Liver (tissue), 9 donors: ENCODE data around the gene AMOTL1. TPM values are rescaled to one million over a fixed set of nuclear protein-coding genes. Genes with fewer than 3 reads are reported as not detected.

Experiments used
- DNase-seq: peaks from one replicate; pipeline ENCODE4 v3.0.0-alpha.2; 2017; ENCODE audit warnings: low spot score
- H3K27ac ChIP-seq, 2 donors: one replicate each; pipeline ENCODE4 v1.7.0; 2013; ENCODE audit warnings: inconsistent platforms in 2 of 2, low read length in 2 of 2, control low read depth in 1 of 2, low read depth in 1 of 2, mild to moderate bottlenecking in 1 of 2
- H3K27me3 ChIP-seq, 4 donors: one replicate each; pipeline versions ENCODE4 v1.6.1 to v1.7.0; 2013; ENCODE audit warnings: low read length in 3 of 4, inconsistent platforms in 1 of 4, mild to moderate bottlenecking in 1 of 4, moderate library complexity in 1 of 4; ENCODE audit not compliant: control insufficient read depth in 4 of 4, insufficient read depth in 4 of 4
- H3K36me3 ChIP-seq, 4 donors: one replicate each; pipeline versions ENCODE4 v1.6.1 to v1.7.0; 2013; ENCODE audit warnings: low read length in 3 of 4, mild to moderate bottlenecking in 3 of 4, low read depth in 1 of 4, moderate library complexity in 1 of 4; ENCODE audit not compliant: control insufficient read depth in 4 of 4, insufficient read depth in 3 of 4
- H3K4me1 ChIP-seq, 4 donors: one replicate each; pipeline versions ENCODE4 v1.6.1 to v1.7.0; 2013; ENCODE audit warnings: low read length in 3 of 4, mild to moderate bottlenecking in 3 of 4, moderate library complexity in 1 of 4; ENCODE audit not compliant: control insufficient read depth in 4 of 4, insufficient read depth in 4 of 4
- H3K4me3 ChIP-seq, 3 donors: one replicate each; pipeline versions ENCODE4 v1.6.1 to v1.7.0; 2013; ENCODE audit warnings: low read length in 3 of 3, control low read depth in 1 of 3, low read depth in 1 of 3, mild to moderate bottlenecking in 1 of 3
- H3K9ac ChIP-seq, 2 donors: one replicate each; pipeline ENCODE4 v1.7.0; 2013; ENCODE audit warnings: low read length in 2 of 2, mild to moderate bottlenecking in 2 of 2, moderate library complexity in 2 of 2, control low read depth in 1 of 2, low read depth in 1 of 2
- H3K9me3 ChIP-seq, 4 donors: one replicate each; pipeline versions ENCODE4 v1.6.1 to v1.7.0; 2013; ENCODE audit warnings: low read length in 3 of 4; ENCODE audit not compliant: control insufficient read depth in 4 of 4
- ATF3 ChIP-seq: IDR thresholded peaks from 2 replicates; pipeline ENCODE4 v1.6.1; 2016; ENCODE audit warnings: antibody characterized with exemption
- CTCF ChIP-seq: fragments of 150-350 bp; IDR thresholded peaks from 2 replicates; pipeline ENCODE4 v1.5.1; 2017; ENCODE audit warnings: improper control_type of control experiment, low read depth, low read length; ENCODE audit not compliant: missing input control
- EGR1 ChIP-seq, 2 donors: IDR thresholded peaks; 2 replicates each; pipeline ENCODE4 v1.6.1; 2016 to 2018; ENCODE audit warnings: antibody characterized with exemption in 2 of 2, low read depth in 2 of 2
- FOXA1 ChIP-seq: IDR thresholded peaks from 2 replicates; pipeline ENCODE4 v1.6.1; 2016; ENCODE audit warnings: antibody characterized with exemption
- FOXA2 ChIP-seq: IDR thresholded peaks from 2 replicates; pipeline ENCODE4 v1.6.1; 2016; ENCODE audit warnings: antibody characterized with exemption
- GABPA ChIP-seq, 2 donors: IDR thresholded peaks in 1 of 2; conservative IDR thresholded peaks in 1 of 2; 2 replicates each; pipeline ENCODE4 v1.6.1; 2016; ENCODE audit warnings: antibody characterized with exemption in 2 of 2, mild to moderate bottlenecking in 1 of 2, moderate library complexity in 1 of 2
- HNF4A ChIP-seq, 2 donors: conservative IDR thresholded peaks; 2 replicates each; pipeline ENCODE4 v1.6.1; 2016; ENCODE audit warnings: antibody characterized with exemption in 2 of 2, mild to moderate bottlenecking in 2 of 2
- HNF4G ChIP-seq: IDR thresholded peaks from 2 replicates; pipeline ENCODE4 v1.6.1; 2016; ENCODE audit warnings: antibody characterized with exemption
- JUND ChIP-seq, 2 donors: IDR thresholded peaks; 2 replicates each; pipeline ENCODE4 v1.6.1; 2016; ENCODE audit warnings: antibody characterized with exemption in 2 of 2
- MAX ChIP-seq: IDR thresholded peaks from 2 replicates; pipeline ENCODE4 v1.6.1; 2016; ENCODE audit warnings: antibody characterized with exemption
- NR2F2 ChIP-seq: IDR thresholded peaks from 2 replicates; pipeline ENCODE4 v1.6.1; 2016; ENCODE audit warnings: antibody characterized with exemption
- RAD21 ChIP-seq, 2 donors: IDR thresholded peaks; 2 replicates each; pipeline ENCODE4 v1.6.1; 2016; ENCODE audit warnings: antibody characterized with exemption in 2 of 2, mild to moderate bottlenecking in 2 of 2
- REST ChIP-seq: IDR thresholded peaks from 2 replicates; pipeline ENCODE4 v1.6.1; 2016; ENCODE audit warnings: antibody characterized with exemption, mild to moderate bottlenecking
- RXRA ChIP-seq, 2 donors: IDR thresholded peaks; 2 replicates each; pipeline ENCODE4 v1.6.1; 2017 to 2018; ENCODE audit warnings: antibody characterized with exemption in 2 of 2, mild to moderate bottlenecking in 1 of 2
- SP1 ChIP-seq: IDR thresholded peaks from 2 replicates; pipeline ENCODE4 v1.6.1; 2018; ENCODE audit warnings: antibody characterized with exemption, mild to moderate bottlenecking
- TAF1 ChIP-seq: conservative IDR thresholded peaks from 2 replicates; pipeline ENCODE4 v1.6.1; 2016; ENCODE audit warnings: antibody characterized with exemption, mild to moderate bottlenecking
- YY1 ChIP-seq: IDR thresholded peaks from 2 replicates; pipeline ENCODE4 v1.6.1; 2016; ENCODE audit warnings: antibody characterized with exemption, mild to moderate bottlenecking
- whole genome bisulfite sequencing: extraction: QIAGEN DNeasy Blood & Tissue Kit; methylation state at CpG from one replicate; pipeline ENCODE4 v1.1.7; 2013; 5-methylcytosine and 5-hydroxymethylcytosine counted together
- polyA plus RNA-seq, 2 donors: library from polyadenylated mRNA; stranded (reverse) in 1 of 2; unstranded in 1 of 2; fragments of 200-250 nt in 1 of 2; fragments of >200 nt in 1 of 2; fragmentation: Nextera tagmentation in 1 of 2; extraction: Ambion mirVana in 1 of 2; gene quantifications; one replicate each; pipeline versions ENCODE4 v1.2.1 to v1.2.3, GENCODE V29; 2013 to 2015
- total RNA-seq, 2 donors: library from RNA; depleted of rRNA; stranded (reverse); fragments of >200 nt; gene quantifications; one replicate each; pipeline ENCODE4 v1.2.3, GENCODE V29; 2014
- TF ChIP-seq, protein P1 (sequence below): IDR thresholded peaks from 2 replicates; pipeline ENCODE4 v1.6.1; 2016; ENCODE audit warnings: antibody characterized with exemption
- donor health status: healthy.
- donor health status: healthy.
- donor health status: healthy.
- donor health status: healthy.
- donor health status: healthy.

AMOTL1 gene
- total and polyA plus RNA-seq, 4 donors = 2.2 to 29.5 (median 7.2) TPM

DNA sequence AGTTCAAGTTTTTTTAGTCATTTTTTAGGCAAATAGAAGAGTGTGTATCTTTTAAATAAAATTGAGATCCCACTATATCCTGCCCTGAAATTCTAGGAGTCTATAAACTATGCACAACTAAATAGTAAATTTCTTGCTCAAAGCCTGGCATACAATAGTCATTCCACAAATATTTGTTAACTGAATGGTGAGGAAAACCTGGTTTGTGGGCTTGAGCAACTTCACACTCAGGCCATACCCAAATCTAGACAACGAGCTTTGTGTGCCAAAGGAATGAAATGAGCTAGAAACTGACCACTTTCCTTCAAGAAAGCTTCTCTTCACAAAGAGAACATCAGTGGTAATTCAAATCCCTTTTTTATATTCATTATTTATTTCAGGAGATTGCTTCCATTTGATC, 39.6 kb upstream of the AMOTL1 start:
- H3K4me1 ChIP-seq = no peaks in the 10 kb centered on the region
- no peaks in the 10 kb centered on the region for H3K9me3 ChIP-seq
- no peak overlapping the region for H3K9ac ChIP-seq
- TF ChIP-seq CTCF (no peak), SP1 (no peak)
- 82% methylated on average over 1 of the region's 1 CpG for WGBS
- H3K36me3 ChIP-seq = no peaks in the 10 kb centered on the region
- H3K27ac ChIP-seq = no peak overlapping the region
- DNase-seq = no peak
- H3K4me3 ChIP-seq = no peak overlapping the region
- H3K27me3 ChIP-seq = no peaks in the 10 kb centered on the region

DNA sequence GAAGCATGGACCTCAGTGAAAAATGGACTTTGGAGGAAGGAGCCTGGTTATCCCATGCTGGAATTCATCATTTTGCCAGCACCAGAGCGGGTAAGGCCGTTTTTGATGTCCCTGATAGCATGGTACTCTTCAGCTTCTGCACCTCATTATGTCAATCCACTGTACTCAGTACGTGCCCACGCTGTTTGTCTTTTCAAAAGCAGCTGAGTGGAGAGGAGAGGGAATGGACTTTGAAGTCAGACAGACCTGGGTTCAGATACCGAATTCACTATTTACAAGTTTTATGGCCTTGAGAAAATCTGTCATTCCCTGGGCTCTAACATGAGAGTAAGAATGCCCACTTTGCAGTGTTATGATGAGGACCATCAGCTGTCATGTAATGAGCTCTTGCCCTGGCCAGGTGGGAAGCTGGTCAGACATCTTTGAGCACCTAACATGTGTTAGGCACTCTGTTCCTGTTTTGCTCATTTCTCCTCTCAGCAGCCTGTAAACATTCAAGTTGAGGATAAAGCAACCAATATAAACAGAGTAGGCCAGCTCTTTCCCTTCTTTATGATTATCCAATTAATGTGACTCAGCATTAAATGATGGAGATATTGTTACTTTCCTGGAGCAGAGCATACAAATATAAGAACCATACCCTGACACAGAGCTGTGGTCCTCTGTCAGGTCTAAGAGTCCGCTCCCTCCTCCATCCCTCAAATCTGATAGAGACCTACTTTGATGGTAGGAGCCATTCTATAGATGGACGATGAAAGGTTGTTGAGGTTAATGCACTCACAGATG, 39.0 kb upstream of the AMOTL1 start:
- TF ChIP-seq NR2F2 = no peak
- DNase-seq = no peak
- Histone ChIP-seq H3K9me3 (no peaks in the 10 kb centered on the region), H3K27me3 (no peaks in the 10 kb centered on the region), H3K36me3 (no peaks in the 10 kb centered on the region), H3K4me3 (no peak overlapping the region), H3K9ac (no peak overlapping the region), H3K27ac (no peak overlapping the region), H3K4me1 (no peaks in the 10 kb centered on the region)
- WGBS = 77% methylated on average over 7 of the region's 7 CpGs

GRCh38 chr11:94730153-94730552, 38.0 kb upstream of the AMOTL1 start:
- Histone ChIP-seq H3K36me3 (no peaks in the 10 kb centered on the region), H3K9ac (no peak overlapping the region), H3K4me1 (no peaks in the 10 kb centered on the region), H3K4me3 (no peak overlapping the region), H3K9me3 (no peaks in the 10 kb centered on the region), H3K27ac (no peak overlapping the region), H3K27me3 (no peaks in the 10 kb centered on the region)
- TF ChIP-seq YY1 (no peak), MAX (no peak), NR2F2 (no peak), ATF3 (no peak), TAF1 (no peak), JUND (IDR thresholded peaks at IDR 0.05) (no peak), FOXA2 (no peak), RAD21 (IDR thresholded peaks at IDR 0.05) (no peak), REST (no peak), FOXA1 (no peak), CTCF (no peak), GABPA (IDR thresholded peaks at IDR 0.05 in 1 of 2, conservative IDR thresholded peaks at IDR 0.05 in 1 of 2) (no peak), SP1 (no peak), HNF4A (conservative IDR thresholded peaks at IDR 0.05) (no peak), EGR1 (IDR thresholded peaks at IDR 0.05; ENCODE audit: low read depth in 2 of 2) (no peak), HNF4G (no peak), RXRA (IDR thresholded peaks at IDR 0.05) (no peak)
- TF ChIP-seq, protein P1, sequence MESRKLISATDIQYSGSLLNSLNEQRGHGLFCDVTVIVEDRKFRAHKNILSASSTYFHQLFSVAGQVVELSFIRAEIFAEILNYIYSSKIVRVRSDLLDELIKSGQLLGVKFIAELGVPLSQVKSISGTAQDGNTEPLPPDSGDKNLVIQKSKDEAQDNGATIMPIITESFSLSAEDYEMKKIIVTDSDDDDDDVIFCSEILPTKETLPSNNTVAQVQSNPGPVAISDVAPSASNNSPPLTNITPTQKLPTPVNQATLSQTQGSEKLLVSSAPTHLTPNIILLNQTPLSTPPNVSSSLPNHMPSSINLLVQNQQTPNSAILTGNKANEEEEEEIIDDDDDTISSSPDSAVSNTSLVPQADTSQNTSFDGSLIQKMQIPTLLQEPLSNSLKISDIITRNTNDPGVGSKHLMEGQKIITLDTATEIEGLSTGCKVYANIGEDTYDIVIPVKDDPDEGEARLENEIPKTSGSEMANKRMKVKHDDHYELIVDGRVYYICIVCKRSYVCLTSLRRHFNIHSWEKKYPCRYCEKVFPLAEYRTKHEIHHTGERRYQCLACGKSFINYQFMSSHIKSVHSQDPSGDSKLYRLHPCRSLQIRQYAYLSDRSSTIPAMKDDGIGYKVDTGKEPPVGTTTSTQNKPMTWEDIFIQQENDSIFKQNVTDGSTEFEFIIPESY = no peak
- WGBS = 79% methylated on average over 1 of the region's 1 CpG
- no peak for DNase-seq
